HG02610 (cell line): ENCODE measurements around the gene PODXL.

Experiments used
- ATAC-seq: cut with Tn5 transposase; IDR thresholded peaks from one replicate; pipeline ENCODE4 v1.9.1; 2021; ENCODE audit warnings: mild to moderate bottlenecking, moderate library complexity; ENCODE audit not compliant: unreplicated experiment

Gene PODXL

GRCh38 chr7:131455546-131455945 lies 100.9 kb downstream of the PODXL start:
- ATAC-seq, result no peak

GRCh38 chr7:131455001-131455400 lies 101.4 kb downstream of the PODXL start:
- no peak for ATAC-seq

GRCh38 chr7:131454498-131454897 lies 101.9 kb downstream of the PODXL start:
- ATAC-seq, result no peak
